Measurements from ENCODE around the gene PI4KB.
"Not testable (repeated sequence)": the region's sequence is repeated elsewhere in the genome, so short reads cannot be mapped to it uniquely, and the experiment has no call there.

PI4KB gene

GRCh38 chr1:151327223-151327902 lies at the start of gene PI4KB:
Gene PI4KB, minus strand, starts transcription at chr1:151327416. Its CDS starts 10,935 bp downstream, at chr1:151316481.
- peak; percentile 96 for DNase-seq

DNA sequence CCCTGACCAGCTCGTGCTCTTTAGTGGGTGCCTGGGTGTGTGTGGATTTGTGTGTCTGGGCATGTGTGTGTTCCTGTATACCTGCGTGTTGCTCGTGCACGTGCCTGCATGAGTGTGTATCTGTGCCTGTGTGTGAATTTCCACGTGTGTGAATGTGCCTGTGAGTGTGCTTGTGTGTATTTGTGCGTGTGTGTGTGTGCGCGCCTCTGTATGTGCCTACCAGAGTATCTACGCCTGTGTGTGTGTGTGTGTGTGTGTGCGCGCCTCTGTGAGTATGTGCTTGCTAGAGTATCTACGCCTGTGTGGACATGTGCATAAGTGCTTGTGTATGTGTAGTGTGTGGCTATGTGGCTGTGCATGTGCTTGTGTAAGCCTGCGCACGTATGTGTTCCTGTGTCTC lies 46.0 kb upstream of the PI4KB start:
- no peak for DNase-seq

- DNase-seq, result no peak
These were observed 45.1 kb upstream of the PI4KB start, which contains the start of gene SELENBP1 for GRCh38 chr1:151372058-151372934. Gene SELENBP1, minus strand, starts transcription at chr1:151372705. Its CDS starts 64 bp downstream, at chr1:151372641.

GRCh38 chr1:151371370-151372057 lies 44.3 kb upstream of the PI4KB start:
- no peak for DNase-seq

- peak; percentile 9 for DNase-seq
These were observed 43.1 kb upstream of the PI4KB start for GRCh38 chr1:151370211-151370911.

DNA sequence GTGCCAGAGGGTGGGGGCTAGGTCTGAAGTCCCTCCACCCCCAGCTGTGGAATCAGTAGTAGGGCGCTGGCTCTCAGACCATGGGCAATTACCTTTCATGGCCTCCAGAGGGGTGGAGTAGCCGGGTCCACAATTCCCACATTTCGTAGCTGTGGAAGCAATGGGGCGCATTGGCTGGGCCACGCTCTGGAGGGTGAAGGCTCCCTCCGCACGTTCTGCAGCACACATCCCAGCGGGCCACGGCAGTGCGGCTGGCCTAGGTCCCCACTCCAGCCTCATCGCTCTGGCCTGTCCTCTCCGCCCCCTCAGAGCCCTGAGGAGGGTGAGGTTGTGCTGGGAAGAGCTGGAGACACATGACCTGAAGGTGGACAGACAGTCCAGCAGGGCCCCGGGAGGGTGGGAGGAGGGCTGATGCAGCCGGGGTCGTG lies 42.4 kb upstream of the PI4KB start:
- DNase-seq, result no peak

DNA sequence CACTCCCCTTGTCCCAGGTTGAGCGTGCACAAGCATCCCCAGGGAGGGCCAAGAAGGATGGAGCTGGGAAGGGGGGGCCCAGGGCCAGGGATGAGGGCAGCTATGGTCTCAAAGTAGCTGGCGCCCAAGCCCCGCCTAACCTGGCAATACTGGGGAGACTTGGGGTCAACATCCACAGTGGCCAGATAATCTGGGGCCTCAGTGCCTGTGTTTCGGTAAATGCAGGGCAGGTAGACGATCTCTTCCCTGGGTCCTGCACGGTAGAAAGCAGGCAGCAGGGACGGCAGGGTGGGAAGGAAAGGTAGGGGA lies 42.0 kb upstream of the PI4KB start:
- no peak for DNase-seq

DNA sequence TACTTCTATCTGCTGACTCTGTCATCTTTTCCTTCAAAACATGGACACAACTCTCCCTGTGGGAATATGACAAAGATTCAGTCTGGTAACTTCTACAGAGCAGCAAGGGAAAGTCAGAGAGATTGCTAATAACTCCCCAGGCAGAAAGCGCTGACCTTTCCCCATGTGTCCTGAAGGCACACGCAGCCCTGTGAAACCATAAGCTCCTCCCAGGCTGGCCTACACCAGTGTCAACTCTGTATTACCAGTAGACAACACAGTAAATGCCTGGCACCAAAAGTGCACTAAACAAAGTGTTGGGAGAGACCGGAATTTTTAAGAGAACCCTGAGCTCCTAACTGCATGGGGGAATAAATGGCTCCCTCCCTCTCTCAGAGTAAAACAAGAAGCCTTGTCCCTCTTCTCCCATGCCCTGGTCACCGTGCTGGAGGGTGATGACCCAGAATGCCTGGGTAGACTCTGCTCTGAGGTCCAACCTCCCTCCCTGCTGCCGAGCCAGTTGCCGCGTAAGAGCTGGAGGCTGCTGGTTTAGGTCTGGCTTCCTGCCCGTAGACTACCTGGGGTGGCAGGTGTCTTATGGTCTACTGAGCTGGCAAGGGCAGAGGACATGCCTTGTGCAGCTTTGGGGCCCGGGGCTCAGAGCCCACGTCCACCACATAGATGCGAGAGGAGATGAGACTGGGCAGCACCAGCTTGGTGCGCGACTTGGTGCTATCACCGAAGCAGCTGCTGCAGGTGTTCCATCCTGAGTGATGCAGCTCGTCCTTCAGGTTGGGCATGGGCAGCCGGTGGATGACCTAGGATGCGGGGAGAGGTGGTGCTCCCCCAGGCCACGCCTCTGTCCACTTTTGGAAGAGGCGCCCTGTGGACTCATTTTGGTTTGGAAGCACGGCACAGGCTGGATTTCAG lies 41.4 kb upstream of the PI4KB start:
- DNase-seq, result no peak

DNA sequence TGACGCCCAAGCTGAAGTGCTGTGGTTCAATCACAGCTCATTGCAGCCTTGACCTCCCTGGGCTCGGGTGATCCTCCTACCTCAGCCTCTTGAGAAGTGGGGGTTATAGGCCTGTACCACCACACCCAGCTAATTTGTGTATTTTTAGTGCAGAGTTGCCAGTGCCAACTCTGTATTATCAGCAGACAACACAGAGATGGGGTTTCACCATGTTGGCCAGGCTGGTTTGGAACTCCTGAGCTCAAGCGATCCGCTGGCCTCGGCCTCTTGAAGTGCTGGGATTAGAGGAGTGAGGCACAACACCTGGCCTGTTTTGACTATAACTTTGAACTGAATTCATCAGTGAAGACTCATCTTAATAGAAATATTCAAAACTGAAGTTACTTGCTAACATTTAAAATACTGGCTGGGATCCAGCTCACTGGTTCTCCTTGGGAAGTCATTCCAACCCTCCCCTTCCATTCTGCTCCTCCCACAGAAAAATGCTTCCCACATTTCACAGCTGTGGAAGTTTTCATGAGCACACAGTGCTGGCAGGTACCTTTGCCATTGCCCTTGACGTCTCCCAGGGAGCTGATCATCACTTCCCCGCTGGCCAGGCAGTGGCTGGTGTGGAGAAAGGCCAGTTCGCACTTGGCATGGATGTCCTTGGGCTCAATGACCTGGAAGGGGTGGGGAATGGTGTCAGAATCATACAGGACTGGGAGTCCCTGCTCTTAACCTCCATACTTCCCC lies 40.6 kb upstream of the PI4KB start:
- no peak for DNase-seq

DNA sequence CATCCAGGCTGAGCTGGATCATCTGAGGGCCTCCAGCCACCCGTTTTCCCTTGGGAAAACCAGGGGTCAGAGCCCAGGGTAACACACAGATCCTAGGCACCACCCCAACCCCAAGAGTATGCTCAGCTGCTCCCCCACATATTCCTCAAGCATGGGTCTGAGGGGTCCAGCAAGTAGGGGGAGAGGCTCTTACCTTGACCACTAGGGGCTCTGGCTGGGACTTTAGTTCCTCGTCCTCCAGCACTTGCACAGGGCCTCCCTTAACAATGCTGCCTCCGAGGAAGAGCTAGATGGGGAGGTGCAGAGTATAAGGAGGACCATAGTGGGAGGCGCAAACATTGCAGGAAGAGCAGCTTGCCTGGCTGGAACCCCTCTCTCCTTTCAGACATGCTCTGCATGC lies 37.8 kb upstream of the PI4KB start:
- DNase-seq, result no peak

DNA sequence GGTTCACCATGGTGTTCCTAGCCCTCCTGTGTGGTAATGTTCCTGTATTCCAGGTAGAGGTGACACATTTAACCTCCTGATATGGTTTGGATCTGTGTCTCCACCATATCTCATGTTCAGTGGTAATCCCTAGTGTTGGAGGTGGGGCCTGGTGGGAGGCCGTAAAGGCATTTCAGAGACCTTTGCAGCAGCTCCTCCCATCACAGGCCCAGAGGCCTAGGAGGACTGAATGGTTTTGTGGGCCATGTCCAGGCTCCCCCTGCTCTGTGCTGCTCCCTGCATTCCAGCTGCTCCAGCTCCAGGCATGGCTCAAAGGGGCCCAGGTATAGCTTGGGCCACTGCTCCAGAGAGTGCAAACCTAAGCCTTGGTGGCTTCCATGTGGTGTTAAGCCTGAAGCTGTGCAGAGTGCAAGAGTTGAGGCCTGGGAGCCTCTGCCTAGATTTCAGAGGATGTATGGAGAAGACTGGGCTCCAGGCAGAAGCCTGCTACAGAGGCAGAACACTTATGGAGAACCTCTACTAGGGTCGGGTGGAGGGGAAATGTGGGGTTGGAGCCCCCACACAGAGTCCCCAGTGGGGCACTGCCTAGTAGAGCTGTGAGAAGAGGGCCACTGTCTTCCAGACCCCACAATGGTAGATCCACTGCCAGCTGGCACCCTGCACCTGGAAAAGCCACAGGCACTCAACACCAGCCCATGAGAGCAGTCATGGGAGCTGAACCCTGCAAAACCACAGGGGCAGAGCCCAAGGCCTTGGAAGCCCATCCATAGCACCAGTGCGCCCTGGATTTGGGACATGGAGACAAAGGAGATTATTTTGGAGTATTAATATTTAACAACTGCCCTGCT lies 35.3 kb upstream of the PI4KB start:
- no peak for DNase-seq

- no peak for DNase-seq
These were observed 34.7 kb upstream of the PI4KB start for GRCh38 chr1:151361883-151362282.

GRCh38 chr1:151356696-151357095 lies 29.5 kb upstream of the PI4KB start:
- no peak for DNase-seq

GRCh38 chr1:151352021-151352718 lies 25.0 kb upstream of the PI4KB start:
- no peak for DNase-seq

DNA sequence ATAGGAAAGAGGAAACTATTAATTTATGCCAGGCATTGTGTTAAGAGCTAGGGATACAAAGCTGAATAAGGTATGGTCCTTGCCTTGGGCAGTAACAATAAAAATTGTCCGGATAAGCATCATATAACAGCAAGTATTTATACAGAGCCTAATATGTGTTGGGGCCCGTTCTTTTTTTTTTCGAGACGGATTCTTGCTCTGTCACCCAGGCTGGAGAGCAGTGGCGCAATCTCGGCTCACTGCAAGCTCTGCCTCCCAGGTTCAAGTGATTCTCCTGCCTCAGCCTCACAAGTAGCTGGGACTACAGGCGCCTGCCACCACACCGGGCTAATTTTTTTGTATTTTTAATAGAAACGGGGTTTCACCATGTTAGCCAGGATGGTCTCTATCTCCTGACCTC lies 23.1 kb upstream of the PI4KB start:
- not testable (repeated sequence) for DNase-seq

DNA sequence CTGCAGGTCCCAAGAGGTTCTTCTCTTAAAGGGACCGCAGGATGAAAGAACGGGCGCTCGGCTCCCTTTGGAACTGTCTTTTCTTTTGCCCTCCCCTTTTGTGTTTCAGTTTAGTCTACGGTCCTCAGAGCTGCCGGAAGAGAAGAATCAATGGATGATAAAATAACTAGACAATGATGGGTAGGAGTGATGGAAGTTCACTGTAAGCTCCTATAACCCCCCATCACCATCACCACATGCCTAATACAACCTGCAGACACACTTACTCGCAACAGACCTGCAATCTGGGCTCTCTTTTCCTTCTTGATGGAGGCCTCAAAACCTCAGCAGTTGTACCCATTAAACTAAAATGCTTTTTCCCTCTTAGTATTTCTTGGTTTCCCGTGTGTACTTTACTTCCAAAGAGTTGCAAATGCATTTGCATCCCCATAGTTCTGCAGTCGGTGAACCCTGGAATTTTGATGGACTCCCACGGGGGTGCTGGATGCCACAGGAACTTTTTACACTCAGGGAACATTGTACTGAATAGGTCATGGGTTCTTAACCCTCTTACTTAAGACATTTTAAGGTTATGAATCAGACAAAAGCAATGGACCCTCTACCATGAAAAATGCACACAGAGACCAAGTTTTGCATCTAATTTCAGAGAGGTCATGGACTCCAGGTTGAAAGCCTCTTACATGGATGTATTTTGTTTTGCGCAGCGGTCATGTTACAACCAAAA lies 20.5 kb upstream of the PI4KB start:
- DNase-seq, result no peak

GRCh38 chr1:151346769-151347522 lies 19.7 kb upstream of the PI4KB start, which contains the start of gene RFX5:
Gene RFX5, minus strand, starts transcription at chr1:151347252. Its CDS starts 932 bp downstream, at chr1:151346320.
- peak; percentile 99 for DNase-seq

Data from GF-D8 (cell line).